Liver (tissue), 9 donors: ENCODE measurements around the gene RTN4R. TPM values are rescaled to one million over a fixed set of nuclear protein-coding genes. Genes with fewer than 3 reads are reported as not detected.

ENCODE experiments used
- DNase-seq: peaks from one replicate; pipeline ENCODE4 v3.0.0-alpha.2; 2017; ENCODE audit warnings: low spot score
- H3K27ac ChIP-seq, 2 donors: one replicate each; pipeline ENCODE4 v1.7.0; 2013; ENCODE audit warnings: inconsistent platforms in 2 of 2, low read length in 2 of 2, control low read depth in 1 of 2, low read depth in 1 of 2, mild to moderate bottlenecking in 1 of 2
- H3K27me3 ChIP-seq, 4 donors: one replicate each; pipeline versions ENCODE4 v1.6.1 to v1.7.0; 2013; ENCODE audit warnings: low read length in 3 of 4, inconsistent platforms in 1 of 4, mild to moderate bottlenecking in 1 of 4, moderate library complexity in 1 of 4; ENCODE audit not compliant: control insufficient read depth in 4 of 4, insufficient read depth in 4 of 4
- H3K36me3 ChIP-seq, 4 donors: one replicate each; pipeline versions ENCODE4 v1.6.1 to v1.7.0; 2013; ENCODE audit warnings: low read length in 3 of 4, mild to moderate bottlenecking in 3 of 4, low read depth in 1 of 4, moderate library complexity in 1 of 4; ENCODE audit not compliant: control insufficient read depth in 4 of 4, insufficient read depth in 3 of 4
- H3K4me1 ChIP-seq, 4 donors: one replicate each; pipeline versions ENCODE4 v1.6.1 to v1.7.0; 2013; ENCODE audit warnings: low read length in 3 of 4, mild to moderate bottlenecking in 3 of 4, moderate library complexity in 1 of 4; ENCODE audit not compliant: control insufficient read depth in 4 of 4, insufficient read depth in 4 of 4
- H3K4me3 ChIP-seq, 3 donors: one replicate each; pipeline versions ENCODE4 v1.6.1 to v1.7.0; 2013; ENCODE audit warnings: low read length in 3 of 3, control low read depth in 1 of 3, low read depth in 1 of 3, mild to moderate bottlenecking in 1 of 3
- H3K9ac ChIP-seq, 2 donors: one replicate each; pipeline ENCODE4 v1.7.0; 2013; ENCODE audit warnings: low read length in 2 of 2, mild to moderate bottlenecking in 2 of 2, moderate library complexity in 2 of 2, control low read depth in 1 of 2, low read depth in 1 of 2
- H3K9me3 ChIP-seq, 4 donors: one replicate each; pipeline versions ENCODE4 v1.6.1 to v1.7.0; 2013; ENCODE audit warnings: low read length in 3 of 4; ENCODE audit not compliant: control insufficient read depth in 4 of 4
- ATF3 ChIP-seq: IDR thresholded peaks from 2 replicates; pipeline ENCODE4 v1.6.1; 2016; ENCODE audit warnings: antibody characterized with exemption
- CTCF ChIP-seq: fragments of 150-350 bp; IDR thresholded peaks from 2 replicates; pipeline ENCODE4 v1.5.1; 2017; ENCODE audit warnings: improper control_type of control experiment, low read depth, low read length; ENCODE audit not compliant: missing input control
- EGR1 ChIP-seq, 2 donors: IDR thresholded peaks; 2 replicates each; pipeline ENCODE4 v1.6.1; 2016 to 2018; ENCODE audit warnings: antibody characterized with exemption in 2 of 2, low read depth in 2 of 2
- FOXA1 ChIP-seq: IDR thresholded peaks from 2 replicates; pipeline ENCODE4 v1.6.1; 2016; ENCODE audit warnings: antibody characterized with exemption
- FOXA2 ChIP-seq: IDR thresholded peaks from 2 replicates; pipeline ENCODE4 v1.6.1; 2016; ENCODE audit warnings: antibody characterized with exemption
- GABPA ChIP-seq, 2 donors: IDR thresholded peaks in 1 of 2; conservative IDR thresholded peaks in 1 of 2; 2 replicates each; pipeline ENCODE4 v1.6.1; 2016; ENCODE audit warnings: antibody characterized with exemption in 2 of 2, mild to moderate bottlenecking in 1 of 2, moderate library complexity in 1 of 2
- HNF4A ChIP-seq, 2 donors: conservative IDR thresholded peaks; 2 replicates each; pipeline ENCODE4 v1.6.1; 2016; ENCODE audit warnings: antibody characterized with exemption in 2 of 2, mild to moderate bottlenecking in 2 of 2
- HNF4G ChIP-seq: IDR thresholded peaks from 2 replicates; pipeline ENCODE4 v1.6.1; 2016; ENCODE audit warnings: antibody characterized with exemption
- JUND ChIP-seq, 2 donors: IDR thresholded peaks; 2 replicates each; pipeline ENCODE4 v1.6.1; 2016; ENCODE audit warnings: antibody characterized with exemption in 2 of 2
- MAX ChIP-seq: IDR thresholded peaks from 2 replicates; pipeline ENCODE4 v1.6.1; 2016; ENCODE audit warnings: antibody characterized with exemption
- NR2F2 ChIP-seq: IDR thresholded peaks from 2 replicates; pipeline ENCODE4 v1.6.1; 2016; ENCODE audit warnings: antibody characterized with exemption
- RAD21 ChIP-seq, 2 donors: IDR thresholded peaks; 2 replicates each; pipeline ENCODE4 v1.6.1; 2016; ENCODE audit warnings: antibody characterized with exemption in 2 of 2, mild to moderate bottlenecking in 2 of 2
- REST ChIP-seq: IDR thresholded peaks from 2 replicates; pipeline ENCODE4 v1.6.1; 2016; ENCODE audit warnings: antibody characterized with exemption, mild to moderate bottlenecking
- RXRA ChIP-seq, 2 donors: IDR thresholded peaks; 2 replicates each; pipeline ENCODE4 v1.6.1; 2017 to 2018; ENCODE audit warnings: antibody characterized with exemption in 2 of 2, mild to moderate bottlenecking in 1 of 2
- SP1 ChIP-seq: IDR thresholded peaks from 2 replicates; pipeline ENCODE4 v1.6.1; 2018; ENCODE audit warnings: antibody characterized with exemption, mild to moderate bottlenecking
- TAF1 ChIP-seq: conservative IDR thresholded peaks from 2 replicates; pipeline ENCODE4 v1.6.1; 2016; ENCODE audit warnings: antibody characterized with exemption, mild to moderate bottlenecking
- YY1 ChIP-seq: IDR thresholded peaks from 2 replicates; pipeline ENCODE4 v1.6.1; 2016; ENCODE audit warnings: antibody characterized with exemption, mild to moderate bottlenecking
- ZBTB33 ChIP-seq: IDR thresholded peaks from 2 replicates; pipeline ENCODE4 v1.6.1; 2016; ENCODE audit warnings: antibody characterized with exemption
- WGBS: extraction: QIAGEN DNeasy Blood & Tissue Kit; methylation state at CpG from one replicate; pipeline ENCODE4 v1.1.7; 2013; 5-methylcytosine and 5-hydroxymethylcytosine counted together
- polyA plus RNA-seq, 2 donors: library from polyadenylated mRNA; stranded (reverse) in 1 of 2; unstranded in 1 of 2; fragments of 200-250 nt in 1 of 2; fragments of >200 nt in 1 of 2; fragmentation: Nextera tagmentation in 1 of 2; extraction: Ambion mirVana in 1 of 2; gene quantifications; one replicate each; pipeline versions ENCODE4 v1.2.1 to v1.2.3, GENCODE V29; 2013 to 2015
- total RNA-seq, 2 donors: library from RNA; depleted of rRNA; stranded (reverse); fragments of >200 nt; gene quantifications; one replicate each; pipeline ENCODE4 v1.2.3, GENCODE V29; 2014
- donor health status: healthy.
- donor health status: healthy.
- donor health status: healthy.
- donor health status: healthy.
- donor health status: healthy.

Gene RTN4R
- total and polyA plus RNA-seq, 4 donors: 0.33 to 10.4 (median 1.1) TPM

- Histone ChIP-seq H3K36me3 (no peaks in the 10 kb centered on the region), H3K27me3 (no peaks in the 10 kb centered on the region), H3K9ac (no peak overlapping the region), H3K4me3 (peak overlapping the region in 1 of 3 donors; percentile 55), H3K4me1 (peaks cover 4 to 26% (median 14%) of the 10 kb centered on the region in 4 donors), H3K9me3 (no peaks in the 10 kb centered on the region), H3K27ac (peak overlapping the region in 1 of 2 donors; percentile 48)
- TF ChIP-seq SP1 (no peak), RAD21 (IDR thresholded peaks at IDR 0.05) (no peak), GABPA (IDR thresholded peaks at IDR 0.05 in 1 of 2, conservative IDR thresholded peaks at IDR 0.05 in 1 of 2) (no peak), ATF3 (no peak), REST (no peak), ZBTB33 (no peak), FOXA1 (no peak), HNF4G (no peak), MAX (no peak), EGR1 (IDR thresholded peaks at IDR 0.05; ENCODE audit: low read depth in 2 of 2) (no peak), JUND (IDR thresholded peaks at IDR 0.05) (no peak), CTCF (no peak), TAF1 (no peak), YY1 (no peak), NR2F2 (no peak), RXRA (IDR thresholded peaks at IDR 0.05) (no peak), FOXA2 (no peak), HNF4A (conservative IDR thresholded peaks at IDR 0.05) (no peak)
- WGBS: 71% methylated on average over 25 of the region's 25 CpGs
- DNase-seq: no peak
Observed at GRCh38 chr22:20298110-20298802, 30.1 kb upstream of the RTN4R start.
